ENCODE data around the gene ANTKMT.

- TF ChIP-seq POLR2AphosphoS5 (IDR thresholded peaks at IDR 0.05; ENCODE audit: low read depth, low read length) (no peak), POLR2A (IDR thresholded peaks at IDR 0.05; ENCODE audit: low read depth, low read length) (no peak)
Measured at GRCh38 chr16:705431-706188, 15.3 kb upstream of the ANTKMT start, which contains the start of gene FBXL16.

Data from GM12892 (cell line).